ENCODE results near the gene CP.
"Not testable (repeated sequence)": the region's sequence is repeated elsewhere in the genome, so short reads cannot be mapped to it uniquely, and the experiment has no call there.

CP gene

GRCh38 chr3:149197669-149198068 is 24.0 kb downstream of the CP start:
- Histone ChIP-seq H3K18ac (ENCODE audit: low read length) (no peak overlapping the region), H3K4ac (ENCODE audit: low read length) (no peak overlapping the region), H3K14ac (ENCODE audit: low read length) (no peak overlapping the region), H3K27me3 (ENCODE audit: control insufficient read depth in 3 of 3, insufficient read depth in 3 of 3, low read depth in 1 of 3, low read length in 3 of 3) (no peaks in the 10 kb centered on the region), H3K36me3 (replicated peaks in 1 of 2; ENCODE audit: control insufficient read depth in 2 of 2, insufficient read depth in 2 of 2, low read length in 2 of 2) (peaks cover 0 to 5% of the 10 kb centered on the region in 2 donors), H3K9ac (ENCODE audit: low read depth, low read length, poor library complexity) (no peak overlapping the region), H4K8ac (ENCODE audit: low read depth, low read length) (no peak overlapping the region), H2BK15ac (ENCODE audit: low read length) (no peak overlapping the region), H3K4me3 (ENCODE audit: low read length in 2 of 2) (no peak overlapping the region), H2AK5ac (ENCODE audit: low read depth, low read length) (no peak overlapping the region), H3K4me1 (ENCODE audit: control insufficient read depth in 2 of 2, insufficient read depth in 1 of 2, low read depth in 1 of 2, low read length in 2 of 2) (peaks cover 5 to 7% of the 10 kb centered on the region in 2 donors), H3K4me2 (ENCODE audit: insufficient read depth, low read length, poor library complexity, severe bottlenecking) (peak overlapping the region; percentile 34), H3K23ac (ENCODE audit: low read depth, low read length, poor library complexity) (no peak overlapping the region), H2BK120ac (ENCODE audit: low read depth, low read length) (no peak overlapping the region), H2BK5ac (ENCODE audit: low read length) (no peak overlapping the region), H3K79me1 (ENCODE audit: low read depth, low read length) (no peaks in the 10 kb centered on the region), H3K9me3 (replicated peaks in 1 of 2; ENCODE audit: control insufficient read depth in 2 of 2, insufficient read depth in 1 of 2, low read depth in 1 of 2, low read length in 2 of 2) (no peaks in the 10 kb centered on the region), H3K27ac (replicated peaks; ENCODE audit: low read length) (no peak overlapping the region), H2AFZ (ENCODE audit: low read length) (peak overlapping the region; percentile 8), H4K91ac (ENCODE audit: low read depth, low read length, poor library complexity) (no peak overlapping the region), H2BK12ac (ENCODE audit: low read length) (no peak overlapping the region)
- DNase-seq (ENCODE audit: low spot score): peak; percentile 29
- WGBS, 2 donors (ENCODE audit: extremely low coverage in 2 of 2, insufficient read length in 2 of 2, insufficient replicate concordance in 1 of 2): no CpG with 5 or more reads among the region's 5 CpGs

DNA sequence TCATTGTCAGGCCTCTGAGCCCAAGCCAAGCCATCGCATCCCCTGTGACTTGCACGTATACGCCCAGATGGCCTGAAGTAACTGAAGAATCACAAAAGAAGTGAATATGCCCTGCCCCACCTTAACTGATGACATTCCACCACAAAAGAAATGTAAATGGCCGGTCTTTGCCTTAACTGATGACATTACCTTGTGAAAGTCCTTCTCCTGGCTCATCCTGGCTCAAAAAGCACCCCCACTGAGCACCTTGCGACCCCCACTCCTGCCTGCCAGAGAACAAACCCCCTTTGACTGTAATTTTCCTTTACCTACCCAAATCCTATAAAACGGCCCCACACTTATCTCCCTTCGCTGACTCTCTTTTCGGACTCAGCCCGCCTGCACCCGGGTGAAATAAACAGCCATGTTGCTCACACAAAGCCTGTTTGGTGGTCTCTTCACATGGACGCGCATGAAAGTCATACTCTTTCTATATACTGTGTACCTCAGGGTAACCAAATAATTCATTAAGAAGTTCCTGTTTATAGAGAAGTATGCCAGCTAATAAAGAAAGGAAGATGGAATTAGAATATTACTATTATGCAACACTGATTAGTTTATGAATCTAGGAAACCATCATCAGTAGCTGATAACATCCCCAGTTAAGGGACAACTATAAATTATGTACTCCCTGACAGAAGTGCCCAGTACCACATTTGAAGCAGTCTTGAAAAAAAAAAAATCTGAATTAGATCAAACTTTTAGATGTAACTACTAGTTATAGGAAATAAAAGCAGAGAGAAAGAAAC is 24.6 kb downstream of the CP start:
- not testable (repeated sequence) for H3K27ac ChIP-seq (replicated peaks; ENCODE audit: low read length); H3K9me3 ChIP-seq (replicated peaks in 1 of 2; ENCODE audit: control insufficient read depth in 2 of 2, insufficient read depth in 1 of 2, low read depth in 1 of 2, low read length in 2 of 2); H2BK5ac ChIP-seq (ENCODE audit: low read length); H4K8ac ChIP-seq (ENCODE audit: low read depth, low read length); H2BK15ac ChIP-seq (ENCODE audit: low read length); H4K91ac ChIP-seq (ENCODE audit: low read depth, low read length, poor library complexity); H3K79me1 ChIP-seq (ENCODE audit: low read depth, low read length); DNase-seq (ENCODE audit: low spot score); H3K14ac ChIP-seq (ENCODE audit: low read length); H3K18ac ChIP-seq (ENCODE audit: low read length); H2BK120ac ChIP-seq (ENCODE audit: low read depth, low read length); H3K23ac ChIP-seq (ENCODE audit: low read depth, low read length, poor library complexity); H2BK12ac ChIP-seq (ENCODE audit: low read length); H3K36me3 ChIP-seq (replicated peaks in 1 of 2; ENCODE audit: control insufficient read depth in 2 of 2, insufficient read depth in 2 of 2, low read length in 2 of 2); H3K4ac ChIP-seq (ENCODE audit: low read length); H3K27me3 ChIP-seq (ENCODE audit: control insufficient read depth in 3 of 3, insufficient read depth in 3 of 3, low read depth in 1 of 3, low read length in 3 of 3); H2AK5ac ChIP-seq (ENCODE audit: low read depth, low read length); H3K4me3 ChIP-seq (ENCODE audit: low read length in 2 of 2); H3K9ac ChIP-seq (ENCODE audit: low read depth, low read length, poor library complexity); H3K4me1 ChIP-seq (ENCODE audit: control insufficient read depth in 2 of 2, insufficient read depth in 1 of 2, low read depth in 1 of 2, low read length in 2 of 2)
- no CpG with 5 or more reads among the region's 12 CpGs for WGBS, 2 donors (ENCODE audit: extremely low coverage in 2 of 2, insufficient read length in 2 of 2, insufficient replicate concordance in 1 of 2)
- Histone ChIP-seq H3K4me2 (ENCODE audit: insufficient read depth, low read length, poor library complexity, severe bottlenecking) (peak overlapping the region; percentile 34), H2AFZ (ENCODE audit: low read length) (peak overlapping the region; percentile 8)

GRCh38 chr3:149195221-149195620 is 26.4 kb downstream of the CP start:
- Histone ChIP-seq H3K79me1 (ENCODE audit: low read depth, low read length) (no peaks in the 10 kb centered on the region), H3K4me1 (ENCODE audit: control insufficient read depth in 2 of 2, insufficient read depth in 1 of 2, low read depth in 1 of 2, low read length in 2 of 2) (peaks cover 5 to 7% of the 10 kb centered on the region in 2 donors), H3K27ac (replicated peaks; ENCODE audit: low read length) (no peak overlapping the region), H3K9me3 (replicated peaks in 1 of 2; ENCODE audit: control insufficient read depth in 2 of 2, insufficient read depth in 1 of 2, low read depth in 1 of 2, low read length in 2 of 2) (peaks cover 0 to 3% of the 10 kb centered on the region in 2 donors), H3K4ac (ENCODE audit: low read length) (no peak overlapping the region), H3K9ac (ENCODE audit: low read depth, low read length, poor library complexity) (no peak overlapping the region), H3K27me3 (ENCODE audit: control insufficient read depth in 3 of 3, insufficient read depth in 3 of 3, low read depth in 1 of 3, low read length in 3 of 3) (no peaks in the 10 kb centered on the region), H2BK5ac (ENCODE audit: low read length) (no peak overlapping the region), H3K36me3 (replicated peaks in 1 of 2; ENCODE audit: control insufficient read depth in 2 of 2, insufficient read depth in 2 of 2, low read length in 2 of 2) (no peaks in the 10 kb centered on the region), H3K23ac (ENCODE audit: low read depth, low read length, poor library complexity) (no peak overlapping the region), H2AFZ (ENCODE audit: low read length) (no peak overlapping the region), H2AK5ac (ENCODE audit: low read depth, low read length) (no peak overlapping the region), H3K4me2 (ENCODE audit: insufficient read depth, low read length, poor library complexity, severe bottlenecking) (no peak overlapping the region), H2BK15ac (ENCODE audit: low read length) (no peak overlapping the region), H2BK120ac (ENCODE audit: low read depth, low read length) (no peak overlapping the region), H3K18ac (ENCODE audit: low read length) (no peak overlapping the region), H3K4me3 (ENCODE audit: low read length in 2 of 2) (no peak overlapping the region), H3K14ac (ENCODE audit: low read length) (no peak overlapping the region), H4K91ac (ENCODE audit: low read depth, low read length, poor library complexity) (no peak overlapping the region), H4K8ac (ENCODE audit: low read depth, low read length) (no peak overlapping the region), H2BK12ac (ENCODE audit: low read length) (no peak overlapping the region)
- DNase-seq (ENCODE audit: low spot score): no peak
- WGBS, 2 donors (ENCODE audit: extremely low coverage in 2 of 2, insufficient read length in 2 of 2, insufficient replicate concordance in 1 of 2): no CpG with 5 or more reads among the region's 1 CpG

GRCh38 chr3:149188494-149188893 is 33.1 kb downstream of the CP start:
- Histone ChIP-seq H2BK12ac (ENCODE audit: low read length) (no peak overlapping the region), H3K14ac (ENCODE audit: low read length) (no peak overlapping the region), H3K4me3 (ENCODE audit: low read length in 2 of 2) (no peak overlapping the region), H3K23ac (ENCODE audit: low read depth, low read length, poor library complexity) (no peak overlapping the region), H2AK5ac (ENCODE audit: low read depth, low read length) (no peak overlapping the region), H3K4ac (ENCODE audit: low read length) (no peak overlapping the region), H2BK5ac (ENCODE audit: low read length) (no peak overlapping the region), H3K9me3 (replicated peaks in 1 of 2; ENCODE audit: control insufficient read depth in 2 of 2, insufficient read depth in 1 of 2, low read depth in 1 of 2, low read length in 2 of 2) (peaks cover 0 to 3% of the 10 kb centered on the region in 2 donors), H3K27ac (replicated peaks; ENCODE audit: low read length) (no peak overlapping the region), H3K4me1 (ENCODE audit: control insufficient read depth in 2 of 2, insufficient read depth in 1 of 2, low read depth in 1 of 2, low read length in 2 of 2) (peaks cover 0 to 34% of the 10 kb centered on the region in 2 donors), H3K18ac (ENCODE audit: low read length) (no peak overlapping the region), H3K36me3 (replicated peaks in 1 of 2; ENCODE audit: control insufficient read depth in 2 of 2, insufficient read depth in 2 of 2, low read length in 2 of 2) (no peaks in the 10 kb centered on the region), H3K4me2 (ENCODE audit: insufficient read depth, low read length, poor library complexity, severe bottlenecking) (no peak overlapping the region), H2BK120ac (ENCODE audit: low read depth, low read length) (no peak overlapping the region), H2AFZ (ENCODE audit: low read length) (peak overlapping the region; percentile 32), H3K9ac (ENCODE audit: low read depth, low read length, poor library complexity) (no peak overlapping the region), H4K8ac (ENCODE audit: low read depth, low read length) (no peak overlapping the region), H2BK15ac (ENCODE audit: low read length) (no peak overlapping the region), H4K91ac (ENCODE audit: low read depth, low read length, poor library complexity) (no peak overlapping the region), H3K27me3 (ENCODE audit: control insufficient read depth in 3 of 3, insufficient read depth in 3 of 3, low read depth in 1 of 3, low read length in 3 of 3) (no peaks in the 10 kb centered on the region), H3K79me1 (ENCODE audit: low read depth, low read length) (no peaks in the 10 kb centered on the region)
- DNase-seq (ENCODE audit: low spot score): no peak
- WGBS, 2 donors (ENCODE audit: extremely low coverage in 2 of 2, insufficient read length in 2 of 2, insufficient replicate concordance in 1 of 2): no CpG with 5 or more reads among the region's 2 CpGs
